Retinal pigment epithelial cell (primary cell): Measurements from ENCODE around the gene PTPRN.

Experiments
- DNase-seq: peaks from one replicate; pipeline ENCODE4 v3.0.0-alpha.2; 2010; ENCODE audit warnings: low read depth
- H3K4me3 ChIP-seq: 2 replicates; pipeline ENCODE4 v1.5.1; 2011; ENCODE audit warnings: mild to moderate bottlenecking, low read length, control low read depth, moderate library complexity
- CTCF ChIP-seq: conservative IDR thresholded peaks from 2 replicates; pipeline ENCODE4 v1.5.1; 2011; ENCODE audit warnings: low read depth, low read length, control low read depth, inconsistent platforms

PTPRN gene

GRCh38 chr2:219279916-219280516 lies 29.2 kb downstream of the PTPRN start:
- no peak for DNase-seq
- peak overlapping the region; percentile 55 for H3K4me3 ChIP-seq
- no peak for TF ChIP-seq CTCF

GRCh38 chr2:219279151-219279915 lies 29.9 kb downstream of the PTPRN start, which contains the start of gene DNAJB2:
DNAJB2 (plus strand) TSS chr2:219279366; CDS start chr2:219279834, 468 bp downstream.
- peak; percentile 14 for TF ChIP-seq CTCF
- peak within 1 kb of the TSS; percentile 55 for H3K4me3 ChIP-seq
- peak; percentile 92 for DNase-seq

GRCh38 chr2:219278655-219279150 lies 30.5 kb downstream of the PTPRN start:
- H3K4me3 ChIP-seq: peak overlapping the region; percentile 55
- no peak for DNase-seq
- TF ChIP-seq CTCF: no peak

GRCh38 chr2:219277703-219278654 lies 31.2 kb downstream of the PTPRN start:
- peak; percentile 96 for TF ChIP-seq CTCF
- H3K4me3 ChIP-seq: no peak overlapping the region
- DNase-seq: no peak

- no peak for DNase-seq
- no peak for TF ChIP-seq CTCF
- H3K4me3 ChIP-seq: no peak overlapping the region
Measured at GRCh38 chr2:219274361-219274921, 34.8 kb downstream of the PTPRN start.

GRCh38 chr2:219273937-219274336 lies 35.3 kb downstream of the PTPRN start:
- no peak overlapping the region for H3K4me3 ChIP-seq
- no peak for TF ChIP-seq CTCF
- no peak for DNase-seq
